Activated CD8-positive, alpha-beta T cell treated with anti-CD3 and anti-CD28 coated beads, Interleukin-2, amount 10 ng/mL, durations not matched to agents 7 days and 5 days (primary cell): ENCODE results near the gene SPON1. TPM values are rescaled to one million over a fixed set of nuclear protein-coding genes. Genes with fewer than 3 reads are reported as not detected.
A peak's percentile ranks its signal among the peaks of the same experiment; 100 is the strongest.

Experiments
- ATAC-seq: fragments of 150-1000 bp; cut with Tn5 transposase; one replicate; pipeline ENCODE4 v1.10.0; 2021; ENCODE audit warnings: moderate library complexity
- CTCF ChIA-PET: fragments of 350-600 bp; sonication (Branson Sonifier 250); formaldehyde crosslinking; loops from one replicate; lab custom pipeline; 2021; ENCODE audit warnings: antibody characterized with exemption; lab: Charles Lee
- POLR2A ChIA-PET: fragments of 350-600 bp; sonication (Branson Sonifier 250); formaldehyde crosslinking; loops from one replicate; lab custom pipeline; 2021; ENCODE audit warnings: antibody characterized with exemption; lab: Charles Lee
- DNase-seq: peaks from one replicate; pipeline ENCODE4 v3.0.0-alpha.2; 2020
- H3K27ac Mint-ChIP-seq: one replicate; pipeline ENCODE4 v1.8.0; 2021; ENCODE audit warnings: mild to moderate bottlenecking, mixed read lengths
- H3K27me3 Mint-ChIP-seq: one replicate; pipeline ENCODE4 v1.8.0; 2021; ENCODE audit warnings: low read depth, mixed read lengths
- H3K36me3 Mint-ChIP-seq: one replicate; pipeline ENCODE4 v1.8.0; 2021; ENCODE audit warnings: low read depth, mixed read lengths
- H3K4me1 Mint-ChIP-seq: one replicate; pipeline ENCODE4 v1.8.0; 2021; ENCODE audit warnings: low read depth, mixed read lengths
- H3K4me3 Mint-ChIP-seq: one replicate; pipeline ENCODE4 v1.8.0; 2021; ENCODE audit warnings: mild to moderate bottlenecking, mixed read lengths
- H3K9me3 Mint-ChIP-seq: one replicate; pipeline ENCODE4 v1.8.0; 2022; ENCODE audit warnings: mixed read lengths; ENCODE audit not compliant: insufficient read depth
- total RNA-seq, 2 experiments: library from RNA; stranded (reverse); gene quantifications; one replicate each; pipeline ENCODE4 v1.2.3, GENCODE V29; 2021

SPON1 gene
- total RNA-seq, 2 experiments from 2014 or later, result 0.42 to 0.47 TPM

- Mint-ChIP-seq H3K36me3 (no peaks in the 10 kb centered on the region), H3K27ac (no peak overlapping the region), H3K9me3 (no peaks in the 10 kb centered on the region), H3K4me3 (no peak overlapping the region), H3K4me1 (peaks cover 30% of the 10 kb centered on the region), H3K27me3 (no peaks in the 10 kb centered on the region)
- no peak for ATAC-seq
- ChIA-PET POLR2A (no interaction called here), CTCF (interaction anchor here (0.7 to 8.1 kb wide), 4 partner anchors 9 to 149 kb away, joined by 3 to 180 read pairs (median 42); no protein-coding TSS in a partner anchor)
- no peak for DNase-seq
Observed at GRCh38 chr11:14305649-14306048, 343.1 kb downstream of the SPON1 start.

- H3K36me3 Mint-ChIP-seq, result no peaks in the 10 kb centered on the region
- CTCF ChIA-PET, result interaction anchor here (8.1 kb wide), 1 partner anchor 148 kb away, joined by 180 read pairs; no protein-coding TSS in a partner anchor
- H3K27me3 Mint-ChIP-seq, result no peaks in the 10 kb centered on the region
- H3K27ac Mint-ChIP-seq, result no peak overlapping the region
- H3K4me3 Mint-ChIP-seq, result no peak overlapping the region
- peaks cover 30% of the 10 kb centered on the region for H3K4me1 Mint-ChIP-seq
- H3K9me3 Mint-ChIP-seq, result no peaks in the 10 kb centered on the region
- ATAC-seq (no peak), DNase-seq (no peak)
- POLR2A ChIA-PET, result no interaction called here
Observed at GRCh38 chr11:14306481-14306880, 344.0 kb downstream of the SPON1 start.

- Mint-ChIP-seq H3K27me3 (no peaks in the 10 kb centered on the region), H3K4me3 (no peak overlapping the region), H3K27ac (no peak overlapping the region), H3K36me3 (peaks cover under 1% of the 10 kb centered on the region), H3K4me1 (peaks cover 40% of the 10 kb centered on the region), H3K9me3 (no peaks in the 10 kb centered on the region)
- ATAC-seq (peak; percentile 74), DNase-seq (no peak)
- ChIA-PET POLR2A (no interaction called here), CTCF (interaction anchor here (0.6 to 4.0 kb wide), 44 partner anchors 7 to 599 kb away, joined by 3 to 40 read pairs (median 5); partner anchors contain the start of gene CYP2R1)
Observed at GRCh38 chr11:14308114-14308896, 345.8 kb downstream of the SPON1 start.

- ChIA-PET CTCF (interaction anchor here (0.7 to 4.0 kb wide), 34 partner anchors 8 to 599 kb away, joined by 3 to 40 read pairs (median 6); partner anchors contain the start of gene CYP2R1), POLR2A (no interaction called here)
- no peaks in the 10 kb centered on the region for H3K9me3 Mint-ChIP-seq
- H3K4me3 Mint-ChIP-seq, result no peak overlapping the region
- H3K27ac Mint-ChIP-seq, result no peak overlapping the region
- DNase-seq, result no peak
- ATAC-seq, result peak; percentile 20
- no peaks in the 10 kb centered on the region for H3K27me3 Mint-ChIP-seq
- H3K36me3 Mint-ChIP-seq, result peaks cover 2% of the 10 kb centered on the region
- peaks cover 41% of the 10 kb centered on the region for H3K4me1 Mint-ChIP-seq
Observed at GRCh38 chr11:14308897-14309387, 346.4 kb downstream of the SPON1 start.

- Mint-ChIP-seq H3K4me1 (peaks cover 38% of the 10 kb centered on the region), H3K4me3 (no peak overlapping the region), H3K27ac (no peak overlapping the region), H3K27me3 (no peaks in the 10 kb centered on the region), H3K9me3 (no peaks in the 10 kb centered on the region), H3K36me3 (peaks cover 2% of the 10 kb centered on the region)
- ATAC-seq, result no peak
- no peak for DNase-seq
- ChIA-PET POLR2A (no interaction called here), CTCF (interaction anchor here (0.7 to 4.0 kb wide), 11 partner anchors 9 to 145 kb away, joined by 3 to 40 read pairs (median 7); no protein-coding TSS in a partner anchor)
Observed at GRCh38 chr11:14309425-14310192, 347.1 kb downstream of the SPON1 start.

GRCh38 chr11:14310679-14311078 lies 348.2 kb downstream of the SPON1 start:
- Mint-ChIP-seq H3K4me3 (no peak overlapping the region), H3K4me1 (peaks cover 42% of the 10 kb centered on the region), H3K27ac (no peak overlapping the region), H3K9me3 (no peaks in the 10 kb centered on the region), H3K27me3 (no peaks in the 10 kb centered on the region), H3K36me3 (peaks cover 7% of the 10 kb centered on the region)
- ATAC-seq (no peak), DNase-seq (no peak)
- CTCF ChIA-PET, result interaction anchor here (3.1 to 4.0 kb wide), 2 partner anchors 9 to 144 kb away, joined by 39 to 40 read pairs; no protein-coding TSS in a partner anchor
- POLR2A ChIA-PET, result interaction anchor here (1.3 kb wide), 1 partner anchor 9 kb away, joined by 4 read pairs; no protein-coding TSS in a partner anchor

- no peak overlapping the region for H3K4me3 Mint-ChIP-seq
- no peak for DNase-seq
- no peaks in the 10 kb centered on the region for H3K27me3 Mint-ChIP-seq
- H3K27ac Mint-ChIP-seq, result no peak overlapping the region
- peaks cover 19% of the 10 kb centered on the region for H3K36me3 Mint-ChIP-seq
- H3K4me1 Mint-ChIP-seq, result peaks cover 44% of the 10 kb centered on the region
- H3K9me3 Mint-ChIP-seq, result peaks cover 6% of the 10 kb centered on the region
- CTCF ChIA-PET, result interaction anchor here (1.0 to 2.0 kb wide), 6 partner anchors 9 to 142 kb away, joined by 3 to 9 read pairs (median 4); no protein-coding TSS in a partner anchor
- ATAC-seq, result peak; percentile 45
- POLR2A ChIA-PET, result no interaction called here
Observed at GRCh38 chr11:14312736-14313438, 350.4 kb downstream of the SPON1 start.

GRCh38 chr11:14314127-14314526 lies 351.6 kb downstream of the SPON1 start:
- no peak for ATAC-seq
- ChIA-PET POLR2A (no interaction called here), CTCF (interaction anchor here (0.9 to 1.7 kb wide), 3 partner anchors 9 to 105 kb away, joined by 3 to 5 read pairs (median 3); no protein-coding TSS in a partner anchor)
- no peak overlapping the region for H3K4me3 Mint-ChIP-seq
- H3K4me1 Mint-ChIP-seq, result peaks cover 56% of the 10 kb centered on the region
- H3K27ac Mint-ChIP-seq, result no peak overlapping the region
- no peaks in the 10 kb centered on the region for H3K27me3 Mint-ChIP-seq
- DNase-seq, result no peak
- peaks cover 6% of the 10 kb centered on the region for H3K9me3 Mint-ChIP-seq
- H3K36me3 Mint-ChIP-seq, result peaks cover 23% of the 10 kb centered on the region

GRCh38 chr11:14315130-14315529 lies 352.6 kb downstream of the SPON1 start:
- POLR2A ChIA-PET, result no interaction called here
- H3K4me3 Mint-ChIP-seq, result no peak overlapping the region
- peaks cover 26% of the 10 kb centered on the region for H3K36me3 Mint-ChIP-seq
- H3K9me3 Mint-ChIP-seq, result peaks cover 6% of the 10 kb centered on the region
- CTCF ChIA-PET, result interaction anchor here (0.5 to 1.7 kb wide), 2 partner anchors 104 to 189 kb away, joined by 3 read pairs; no protein-coding TSS in a partner anchor
- DNase-seq (no peak), ATAC-seq (no peak)
- no peaks in the 10 kb centered on the region for H3K27me3 Mint-ChIP-seq
- peaks cover 64% of the 10 kb centered on the region for H3K4me1 Mint-ChIP-seq
- no peak overlapping the region for H3K27ac Mint-ChIP-seq
